HG03103 (cell line): ENCODE data around the gene RPRD1B.
"Not testable (repeated sequence)": the region's sequence is repeated elsewhere in the genome, so short reads cannot be mapped to it uniquely, and the experiment has no call there.

Experiments used
- ATAC-seq: cut with Tn5 transposase; IDR thresholded peaks from one replicate; pipeline ENCODE4 v1.9.1; 2021; ENCODE audit warnings: low read depth; ENCODE audit not compliant: unreplicated experiment

The RPRD1B gene

GRCh38 chr20:38095017-38095686 is 61.6 kb downstream of the RPRD1B start:
- ATAC-seq: no peak

- no peak for ATAC-seq
These were observed 65.4 kb downstream of the RPRD1B start for GRCh38 chr20:38098952-38099351.

- ATAC-seq: not testable (repeated sequence)
These were observed 68.7 kb downstream of the RPRD1B start for GRCh38 chr20:38102206-38102605.

- ATAC-seq: no peak
These were observed 70.7 kb downstream of the RPRD1B start for GRCh38 chr20:38104285-38104684.

- no peak for ATAC-seq
These were observed 72.9 kb downstream of the RPRD1B start for GRCh38 chr20:38106461-38106860.

GRCh38 chr20:38107386-38107785 is 73.8 kb downstream of the RPRD1B start:
- ATAC-seq: not testable (repeated sequence)

- not testable (repeated sequence) for ATAC-seq
These were observed 74.4 kb downstream of the RPRD1B start for GRCh38 chr20:38107916-38108315.

GRCh38 chr20:38108438-38108985 is 75.0 kb downstream of the RPRD1B start:
- ATAC-seq: no peak

- ATAC-seq: no peak
These were observed 75.5 kb downstream of the RPRD1B start for GRCh38 chr20:38108986-38109541.

- no peak for ATAC-seq
These were observed 76.3 kb downstream of the RPRD1B start for GRCh38 chr20:38109591-38110524.

GRCh38 chr20:38110525-38111178 is 77.1 kb downstream of the RPRD1B start:
- no peak for ATAC-seq

- ATAC-seq: no peak
These were observed 78.1 kb downstream of the RPRD1B start for GRCh38 chr20:38111366-38112232.

- no peak for ATAC-seq
These were observed 78.8 kb downstream of the RPRD1B start for GRCh38 chr20:38112261-38112929.

GRCh38 chr20:38112930-38113294 is 79.4 kb downstream of the RPRD1B start:
- ATAC-seq: no peak

GRCh38 chr20:38113401-38114325 is 80.1 kb downstream of the RPRD1B start:
- no peak for ATAC-seq

GRCh38 chr20:38114353-38114791 is 80.8 kb downstream of the RPRD1B start:
- ATAC-seq: no peak

GRCh38 chr20:38115205-38115604 is 81.7 kb downstream of the RPRD1B start:
- no peak for ATAC-seq

GRCh38 chr20:38115896-38116295 is 82.3 kb downstream of the RPRD1B start:
- no peak for ATAC-seq
